Measurements from ENCODE around the gene DLGAP4.

DLGAP4 gene

GRCh38 chr20:36269507-36269906 lies 36.6 kb upstream of the DLGAP4 start:
- H3K4me1 ChIP-seq (ENCODE audit: insufficient read depth, low read length) = no peaks in the 10 kb centered on the region
- no peak overlapping the region for H3K27ac ChIP-seq (ENCODE audit: low read depth, low read length)
- H3K36me3 ChIP-seq (ENCODE audit: insufficient read depth, low read length) = no peaks in the 10 kb centered on the region
- H3K9ac ChIP-seq (ENCODE audit: low read length) = no peak overlapping the region
- H3K9me3 ChIP-seq (ENCODE audit: low read length) = no peaks in the 10 kb centered on the region
- peaks cover 2 to 13% of the 10 kb centered on the region in 2 donors for H3K27me3 ChIP-seq (ENCODE audit: control insufficient read depth in 1 of 2, insufficient read depth in 2 of 2, low read length in 2 of 2)
- no peak overlapping the region for H3K4me3 ChIP-seq (ENCODE audit: low read depth in 1 of 2, low read length in 2 of 2)

- Histone ChIP-seq H3K27me3 (ENCODE audit: control insufficient read depth in 1 of 2, insufficient read depth in 2 of 2, low read length in 2 of 2) (peaks cover 7 to 21% of the 10 kb centered on the region in 2 donors), H3K4me1 (ENCODE audit: insufficient read depth, low read length) (no peaks in the 10 kb centered on the region), H3K36me3 (ENCODE audit: insufficient read depth, low read length) (no peaks in the 10 kb centered on the region), H3K9me3 (ENCODE audit: low read length) (no peaks in the 10 kb centered on the region), H3K9ac (ENCODE audit: low read length) (no peak overlapping the region), H3K4me3 (ENCODE audit: low read depth in 1 of 2, low read length in 2 of 2) (no peak overlapping the region), H3K27ac (ENCODE audit: low read depth, low read length) (no peak overlapping the region)
Measured at GRCh38 chr20:36270744-36271638, 35.1 kb upstream of the DLGAP4 start.

- no peaks in the 10 kb centered on the region for H3K4me1 ChIP-seq (ENCODE audit: insufficient read depth, low read length)
- H3K27ac ChIP-seq (ENCODE audit: low read depth, low read length) = no peak overlapping the region
- H3K27me3 ChIP-seq (ENCODE audit: control insufficient read depth in 1 of 2, insufficient read depth in 2 of 2, low read length in 2 of 2) = peaks cover 7 to 21% of the 10 kb centered on the region in 2 donors
- no peak overlapping the region for H3K9ac ChIP-seq (ENCODE audit: low read length)
- no peaks in the 10 kb centered on the region for H3K9me3 ChIP-seq (ENCODE audit: low read length)
- H3K36me3 ChIP-seq (ENCODE audit: insufficient read depth, low read length) = no peaks in the 10 kb centered on the region
- H3K4me3 ChIP-seq (ENCODE audit: low read depth in 1 of 2, low read length in 2 of 2) = no peak overlapping the region
Measured at GRCh38 chr20:36271639-36272546, 34.2 kb upstream of the DLGAP4 start.

GRCh38 chr20:36272547-36273220 lies 33.5 kb upstream of the DLGAP4 start:
- Histone ChIP-seq H3K4me1 (ENCODE audit: insufficient read depth, low read length) (no peaks in the 10 kb centered on the region), H3K4me3 (ENCODE audit: low read depth in 1 of 2, low read length in 2 of 2) (no peak overlapping the region), H3K27ac (ENCODE audit: low read depth, low read length) (no peak overlapping the region), H3K27me3 (ENCODE audit: control insufficient read depth in 1 of 2, insufficient read depth in 2 of 2, low read length in 2 of 2) (peaks cover 7 to 17% of the 10 kb centered on the region in 2 donors), H3K36me3 (ENCODE audit: insufficient read depth, low read length) (no peaks in the 10 kb centered on the region), H3K9ac (ENCODE audit: low read length) (no peak overlapping the region), H3K9me3 (ENCODE audit: low read length) (no peaks in the 10 kb centered on the region)

GRCh38 chr20:36273414-36274180 lies 32.5 kb upstream of the DLGAP4 start:
- H3K9me3 ChIP-seq (ENCODE audit: low read length) = no peaks in the 10 kb centered on the region
- H3K27ac ChIP-seq (ENCODE audit: low read depth, low read length) = no peak overlapping the region
- H3K4me3 ChIP-seq (ENCODE audit: low read depth in 1 of 2, low read length in 2 of 2) = no peak overlapping the region
- H3K9ac ChIP-seq (ENCODE audit: low read length) = no peak overlapping the region
- H3K4me1 ChIP-seq (ENCODE audit: insufficient read depth, low read length) = no peaks in the 10 kb centered on the region
- peaks cover 7 to 17% of the 10 kb centered on the region in 2 donors for H3K27me3 ChIP-seq (ENCODE audit: control insufficient read depth in 1 of 2, insufficient read depth in 2 of 2, low read length in 2 of 2)
- no peaks in the 10 kb centered on the region for H3K36me3 ChIP-seq (ENCODE audit: insufficient read depth, low read length)

- H3K4me1 ChIP-seq (ENCODE audit: insufficient read depth, low read length) = no peaks in the 10 kb centered on the region
- no peak overlapping the region for H3K4me3 ChIP-seq (ENCODE audit: low read depth in 1 of 2, low read length in 2 of 2)
- H3K27me3 ChIP-seq (ENCODE audit: control insufficient read depth in 1 of 2, insufficient read depth in 2 of 2, low read length in 2 of 2) = peaks cover 7 to 17% of the 10 kb centered on the region in 2 donors
- no peak overlapping the region for H3K9ac ChIP-seq (ENCODE audit: low read length)
- no peaks in the 10 kb centered on the region for H3K36me3 ChIP-seq (ENCODE audit: insufficient read depth, low read length)
- no peak overlapping the region for H3K27ac ChIP-seq (ENCODE audit: low read depth, low read length)
- H3K9me3 ChIP-seq (ENCODE audit: low read length) = no peaks in the 10 kb centered on the region
Measured at GRCh38 chr20:36274181-36274841, 31.8 kb upstream of the DLGAP4 start.

- Histone ChIP-seq H3K4me1 (ENCODE audit: insufficient read depth, low read length) (no peaks in the 10 kb centered on the region), H3K4me3 (ENCODE audit: low read depth in 1 of 2, low read length in 2 of 2) (no peak overlapping the region), H3K27ac (ENCODE audit: low read depth, low read length) (no peak overlapping the region), H3K27me3 (ENCODE audit: control insufficient read depth in 1 of 2, insufficient read depth in 2 of 2, low read length in 2 of 2) (peaks cover 7 to 17% of the 10 kb centered on the region in 2 donors), H3K36me3 (ENCODE audit: insufficient read depth, low read length) (no peaks in the 10 kb centered on the region), H3K9ac (ENCODE audit: low read length) (no peak overlapping the region), H3K9me3 (ENCODE audit: low read length) (no peaks in the 10 kb centered on the region)
Measured at GRCh38 chr20:36275011-36275410, 31.1 kb upstream of the DLGAP4 start.

- Histone ChIP-seq H3K27ac (ENCODE audit: low read depth, low read length) (no peak overlapping the region), H3K27me3 (ENCODE audit: control insufficient read depth in 1 of 2, insufficient read depth in 2 of 2, low read length in 2 of 2) (peaks cover 7 to 17% of the 10 kb centered on the region in 2 donors), H3K4me3 (ENCODE audit: low read depth in 1 of 2, low read length in 2 of 2) (no peak overlapping the region), H3K36me3 (ENCODE audit: insufficient read depth, low read length) (no peaks in the 10 kb centered on the region), H3K9ac (ENCODE audit: low read length) (no peak overlapping the region), H3K4me1 (ENCODE audit: insufficient read depth, low read length) (no peaks in the 10 kb centered on the region), H3K9me3 (ENCODE audit: low read length) (no peaks in the 10 kb centered on the region)
Measured at GRCh38 chr20:36275441-36276189, 30.5 kb upstream of the DLGAP4 start.

- H3K27me3 ChIP-seq (ENCODE audit: control insufficient read depth in 1 of 2, insufficient read depth in 2 of 2, low read length in 2 of 2) = peaks cover 7 to 17% of the 10 kb centered on the region in 2 donors
Measured at GRCh38 chr20:36277546-36277945, 28.6 kb upstream of the DLGAP4 start.

GRCh38 chr20:36279362-36279761 lies 26.8 kb upstream of the DLGAP4 start:
- peaks cover 7 to 9% of the 10 kb centered on the region in 2 donors for H3K27me3 ChIP-seq (ENCODE audit: control insufficient read depth in 1 of 2, insufficient read depth in 2 of 2, low read length in 2 of 2)
- no peaks in the 10 kb centered on the region for H3K9me3 ChIP-seq (ENCODE audit: low read length)
- H3K9ac ChIP-seq (ENCODE audit: low read length) = no peak overlapping the region
- H3K27ac ChIP-seq (ENCODE audit: low read depth, low read length) = no peak overlapping the region
- H3K4me3 ChIP-seq (ENCODE audit: low read depth in 1 of 2, low read length in 2 of 2) = no peak overlapping the region
- no peaks in the 10 kb centered on the region for H3K36me3 ChIP-seq (ENCODE audit: insufficient read depth, low read length)
- H3K4me1 ChIP-seq (ENCODE audit: insufficient read depth, low read length) = no peaks in the 10 kb centered on the region

More at GRCh38 chr20:36277546-36277945, 28.6 kb upstream of the DLGAP4 start:
- no peak overlapping the region for H3K9ac ChIP-seq (ENCODE audit: low read length)
- H3K9me3 ChIP-seq (ENCODE audit: low read length) = no peaks in the 10 kb centered on the region
- H3K4me3 ChIP-seq (ENCODE audit: low read depth in 1 of 2, low read length in 2 of 2) = no peak overlapping the region
- no peak overlapping the region for H3K27ac ChIP-seq (ENCODE audit: low read depth, low read length)
- H3K4me1 ChIP-seq (ENCODE audit: insufficient read depth, low read length) = no peaks in the 10 kb centered on the region
- H3K36me3 ChIP-seq (ENCODE audit: insufficient read depth, low read length) = no peaks in the 10 kb centered on the region
